Ovary (tissue), 9 donors: Measurements from ENCODE around the gene GPR108. TPM values are rescaled to one million over a fixed set of nuclear protein-coding genes. Genes with fewer than 3 reads are reported as not detected.

Source experiments
- DNase-seq, 5 donors: peaks; one replicate each; pipeline ENCODE4 v3.0.0-alpha.2; 2019 to 2020
- H3K27ac ChIP-seq, 2 donors: fragments of 200-600 bp; one replicate each; pipeline versions ENCODE4 v1.5.1 to v1.8.0; 2019 to 2022
- H3K27me3 ChIP-seq: fragments of 200-600 bp; one replicate; pipeline ENCODE4 v1.8.0; 2022
- H3K36me3 ChIP-seq: fragments of 200-600 bp; sonication (generic); one replicate; pipeline ENCODE4 v1.5.1; 2019
- H3K4me1 ChIP-seq: one replicate; pipeline ENCODE4 v1.8.1; 2013; ENCODE audit warnings: mild to moderate bottlenecking, moderate library complexity; ENCODE audit not compliant: insufficient read depth
- H3K4me3 ChIP-seq: fragments of 200-600 bp; sonication (generic); one replicate; pipeline ENCODE4 v1.5.1; 2017
- H3K9me3 ChIP-seq, 2 donors: fragments of 200-600 bp in 1 of 2; sonication (generic) in 1 of 2; one replicate each; pipeline versions ENCODE4 v1.5.1 to v1.8.1; 2013 to 2019; ENCODE audit warnings: mild to moderate bottlenecking in 1 of 2, moderate library complexity in 1 of 2
- EP300 ChIP-seq: sonication (generic); formaldehyde crosslinking; IDR thresholded peaks from one replicate; pipeline ENCODE4 v1.6.1; 2017; ENCODE audit warnings: antibody characterized with exemption
- POLR2A ChIP-seq: fragments of 450-650 bp; IDR thresholded peaks from one replicate; pipeline ENCODE4 v1.6.1; 2017; ENCODE audit warnings: antibody characterized with exemption, mild to moderate bottlenecking, moderate library complexity
- WGBS, 3 donors: extraction: QIAGEN DNeasy Blood & Tissue Kit in 1 of 3; methylation state at CpG; one replicate each; pipeline versions ENCODE4 v1.1.5 to v1.1.7; 2013 to 2017; 5-methylcytosine and 5-hydroxymethylcytosine counted together
- intact Hi-C, 4 donors: fragments of 100-400 bp; cut with DNase I; formaldehyde crosslinking; loops; one replicate each; pipeline versions ENCODE4 v1.11.0 to v1.15.1; 2022 to 2023
- polyA plus RNA-seq, 2 donors: library from polyadenylated mRNA; stranded (reverse); fragments of 200-250 nt in 1 of 2; fragments of 350-450 nt in 1 of 2; fragmentation: Illumina TruSeq in 1 of 2; extraction: RNeasy Lipid Tissue Mini Kit (QIAGEN cat#74804) in 1 of 2; gene quantifications; one replicate each; pipeline ENCODE4 v1.2.3, GENCODE V29; 2013 to 2014
- total RNA-seq, 7 donors: library from RNA; depleted of rRNA in 2 of 7; stranded (reverse); fragments of >200 nt in 2 of 7; fragmentation: NEBNext Ultra II Directional in 3 of 7; extraction: Animal tissue kit (Norgen Biotek cat#: 25700) in 3 of 7; gene quantifications; one replicate each; pipeline versions ENCODE4 v1.1.0 to v1.2.4, GENCODE V29; 2016 to 2023
- TF ChIP-seq, protein P1 (sequence below), 3 donors: fragments of 450-650 bp in 2 of 3; fragments of 200-600 bp in 1 of 3; IDR thresholded peaks; one replicate each; pipeline versions ENCODE4 v1.5.1 to v1.8.0; 2016 to 2022; ENCODE audit warnings: antibody characterized with exemption in 3 of 3, mild to moderate bottlenecking in 1 of 3
- donor health status: DM: no; HTN: no; CAD: no; lungs with moderate emphysema.
- donor health status: DM: no; HTN: no; CAD: no.
- donor health status: Bipolar disorder and iron deficiency.
- donor health status: DM: yes; HTN: yes; CAD: no.
- donor health status: DM: no; HTN: no; CAD: no.
- donor health status: DM: yes; HTN: yes; CAD: no.

Gene GPR108
- total and polyA plus RNA-seq, 9 donors: 34.0 to 76.6 (median 61.0) TPM

- H3K9me3 ChIP-seq: no peaks in the 10 kb centered on the region
- intact Hi-C loops: no loop called here
- 89 to 93% (median 90%) methylated on average over 20 of the region's 20 CpGs for WGBS, 3 donors
- H3K36me3 ChIP-seq: no peaks in the 10 kb centered on the region
- H3K27me3 ChIP-seq: no peaks in the 10 kb centered on the region
- no peak for DNase-seq
- TF ChIP-seq, protein P1, sequence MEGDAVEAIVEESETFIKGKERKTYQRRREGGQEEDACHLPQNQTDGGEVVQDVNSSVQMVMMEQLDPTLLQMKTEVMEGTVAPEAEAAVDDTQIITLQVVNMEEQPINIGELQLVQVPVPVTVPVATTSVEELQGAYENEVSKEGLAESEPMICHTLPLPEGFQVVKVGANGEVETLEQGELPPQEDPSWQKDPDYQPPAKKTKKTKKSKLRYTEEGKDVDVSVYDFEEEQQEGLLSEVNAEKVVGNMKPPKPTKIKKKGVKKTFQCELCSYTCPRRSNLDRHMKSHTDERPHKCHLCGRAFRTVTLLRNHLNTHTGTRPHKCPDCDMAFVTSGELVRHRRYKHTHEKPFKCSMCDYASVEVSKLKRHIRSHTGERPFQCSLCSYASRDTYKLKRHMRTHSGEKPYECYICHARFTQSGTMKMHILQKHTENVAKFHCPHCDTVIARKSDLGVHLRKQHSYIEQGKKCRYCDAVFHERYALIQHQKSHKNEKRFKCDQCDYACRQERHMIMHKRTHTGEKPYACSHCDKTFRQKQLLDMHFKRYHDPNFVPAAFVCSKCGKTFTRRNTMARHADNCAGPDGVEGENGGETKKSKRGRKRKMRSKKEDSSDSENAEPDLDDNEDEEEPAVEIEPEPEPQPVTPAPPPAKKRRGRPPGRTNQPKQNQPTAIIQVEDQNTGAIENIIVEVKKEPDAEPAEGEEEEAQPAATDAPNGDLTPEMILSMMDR (IDR thresholded peaks at IDR 0.05): no peak
- no peak for TF ChIP-seq POLR2A
- no peak overlapping the region for H3K4me3 ChIP-seq
- no peaks in the 10 kb centered on the region for H3K4me1 ChIP-seq
- no peak overlapping the region for H3K27ac ChIP-seq
Measured at GRCh38 chr19:6712692-6713670, 24.4 kb downstream of the GPR108 start.

DNA sequence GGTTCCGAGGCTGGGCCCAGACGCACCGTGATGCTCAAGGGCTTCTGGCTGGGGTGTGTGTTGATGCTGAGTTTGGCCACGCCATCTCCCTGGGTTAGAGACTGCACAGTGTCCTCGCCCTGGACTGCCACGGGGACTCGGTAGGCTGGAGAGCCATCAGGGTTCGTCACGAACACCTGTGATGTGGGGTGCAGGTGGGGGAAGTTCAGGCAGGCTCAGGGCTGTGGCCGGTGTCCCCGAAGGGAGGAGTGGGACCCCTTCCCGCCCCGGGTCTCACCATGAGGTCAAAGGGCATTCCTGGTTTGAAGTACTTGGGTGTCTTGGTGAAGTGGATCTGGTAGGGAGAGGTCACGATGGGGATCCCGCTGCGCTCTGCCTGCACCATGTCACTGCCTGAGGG is 25.1 kb downstream of the GPR108 start:
- WGBS, 3 donors: 88 to 92% (median 89%) methylated on average over 16 of the region's 16 CpGs
- H3K27ac ChIP-seq: no peak overlapping the region
- no peaks in the 10 kb centered on the region for H3K36me3 ChIP-seq
- H3K9me3 ChIP-seq: no peaks in the 10 kb centered on the region
- no peak overlapping the region for H3K4me3 ChIP-seq
- no peaks in the 10 kb centered on the region for H3K4me1 ChIP-seq
- peak in 1 of 5 donors; percentile 17 for DNase-seq
- H3K27me3 ChIP-seq: no peaks in the 10 kb centered on the region
- intact Hi-C loops: no loop called here
- TF ChIP-seq POLR2A (no peak), EP300 (no peak)
- TF ChIP-seq, protein P1 (IDR thresholded peaks at IDR 0.05): no peak

DNA sequence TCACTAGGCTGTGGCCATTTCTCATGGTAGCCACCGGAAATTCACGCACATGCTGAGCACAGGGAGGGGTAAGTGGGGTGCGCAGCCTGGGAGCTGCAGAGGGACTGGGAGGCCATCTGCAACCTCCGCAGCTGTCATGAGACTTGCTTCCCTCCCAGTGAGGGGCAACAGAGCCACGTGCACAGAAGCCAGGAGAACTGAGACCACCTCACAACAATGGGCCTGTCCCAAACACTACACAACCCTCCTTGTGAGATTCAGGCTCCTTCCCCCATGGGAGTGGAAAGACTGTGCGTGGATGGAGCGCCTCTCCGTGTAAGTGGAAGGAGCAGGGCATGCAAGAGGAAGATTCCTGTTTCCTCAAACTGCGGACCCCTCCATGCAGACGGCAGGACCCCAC is 25.8 kb downstream of the GPR108 start:
- TF ChIP-seq POLR2A: no peak
- TF ChIP-seq, protein P1 (IDR thresholded peaks at IDR 0.05): no peak
- no peak for TF ChIP-seq EP300
- Histone ChIP-seq H3K36me3 (no peaks in the 10 kb centered on the region), H3K9me3 (no peaks in the 10 kb centered on the region), H3K27ac (no peak overlapping the region), H3K27me3 (no peaks in the 10 kb centered on the region), H3K4me3 (no peak overlapping the region), H3K4me1 (no peaks in the 10 kb centered on the region)
- 75 to 79% (median 76%) methylated on average over 10 of the region's 10 CpGs for WGBS, 3 donors
- intact Hi-C loops: no loop called here
- DNase-seq: peak in 1 of 5 donors; percentile 6

DNA sequence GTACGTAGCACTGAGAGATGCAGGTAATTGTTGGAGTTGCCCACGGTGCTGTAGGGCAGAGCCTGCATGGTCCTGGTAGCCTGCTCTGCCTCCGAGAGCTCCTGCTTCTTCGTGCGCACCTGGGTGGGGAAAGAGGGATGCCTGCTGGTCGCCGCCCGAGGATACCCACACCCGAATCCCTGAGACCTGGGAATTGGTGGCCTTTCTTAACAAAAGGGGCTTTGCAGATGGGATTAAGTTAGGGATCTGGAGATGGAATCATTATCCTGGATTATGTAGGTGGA is 26.4 kb downstream of the GPR108 start:
- Histone ChIP-seq H3K9me3 (no peaks in the 10 kb centered on the region), H3K27me3 (no peaks in the 10 kb centered on the region), H3K27ac (no peak overlapping the region), H3K36me3 (no peaks in the 10 kb centered on the region), H3K4me1 (no peaks in the 10 kb centered on the region), H3K4me3 (no peak overlapping the region)
- intact Hi-C loops: no loop called here
- DNase-seq: no peak
- WGBS, 3 donors: 55 to 75% (median 57%) methylated on average over 9 of the region's 9 CpGs
- TF ChIP-seq EP300 (no peak), POLR2A (no peak)
- TF ChIP-seq, protein P1 (IDR thresholded peaks at IDR 0.05): no peak
